HL-60/S4 treated with retinoic acid at 250 ng/mL for 4 days and 3 days (cell line): ENCODE data around the gene SLC29A3.

Source experiments
- in situ Hi-C: fragments of 300-500 bp; cut with MboI; formaldehyde crosslinking; loops from 2 replicates; pipeline ENCODE4 v1.7.0; 2022; ENCODE audit warnings: low sequenced_read_pairs

The SLC29A3 gene

DNA sequence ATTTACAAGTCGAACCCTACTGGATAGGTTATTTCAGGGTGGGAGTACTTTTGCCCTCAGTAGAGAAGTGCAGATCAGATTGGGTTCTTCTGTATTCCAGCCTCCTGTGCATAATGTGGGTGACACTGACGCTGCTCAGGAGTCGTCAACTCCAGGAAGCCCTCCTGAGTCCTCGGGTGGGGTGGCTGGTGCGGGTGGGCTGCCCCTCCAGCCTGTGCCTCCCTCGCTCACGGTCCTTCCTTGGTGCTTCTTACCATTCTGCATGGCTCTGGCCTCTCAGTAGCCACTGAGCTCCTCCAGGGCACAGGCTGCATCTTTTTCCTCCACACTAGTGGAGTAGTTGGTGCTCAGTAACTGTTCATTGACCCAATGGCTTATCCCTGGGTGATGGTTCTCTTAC lies 82.0 kb downstream of the SLC29A3 start:
- in situ Hi-C loops: loop anchor here (10.0 kb wide), 1 partner anchor 164 kb away; no protein-coding TSS in a partner anchor

DNA sequence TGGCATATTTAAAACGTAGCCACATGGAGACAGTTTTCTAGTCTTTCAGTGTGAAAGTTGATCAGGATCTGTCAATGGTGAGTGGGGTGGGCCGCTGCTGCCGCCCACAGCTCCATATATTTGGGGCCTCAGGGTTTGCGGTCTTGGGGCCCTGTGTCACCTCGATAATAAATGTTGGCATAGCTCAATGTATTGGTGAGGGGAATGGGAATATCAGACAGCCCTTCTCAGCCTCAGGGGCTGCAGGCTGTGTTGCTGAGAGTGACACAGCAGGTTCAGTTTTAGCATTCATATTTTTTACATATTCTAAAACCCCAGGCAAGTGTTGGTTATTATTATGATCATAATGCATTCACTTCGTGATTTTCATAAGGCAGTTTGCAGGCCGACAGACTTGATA lies 82.9 kb downstream of the SLC29A3 start:
- in situ Hi-C loops: loop anchor here (10.0 kb wide), 1 partner anchor 163 kb away; no protein-coding TSS in a partner anchor

DNA sequence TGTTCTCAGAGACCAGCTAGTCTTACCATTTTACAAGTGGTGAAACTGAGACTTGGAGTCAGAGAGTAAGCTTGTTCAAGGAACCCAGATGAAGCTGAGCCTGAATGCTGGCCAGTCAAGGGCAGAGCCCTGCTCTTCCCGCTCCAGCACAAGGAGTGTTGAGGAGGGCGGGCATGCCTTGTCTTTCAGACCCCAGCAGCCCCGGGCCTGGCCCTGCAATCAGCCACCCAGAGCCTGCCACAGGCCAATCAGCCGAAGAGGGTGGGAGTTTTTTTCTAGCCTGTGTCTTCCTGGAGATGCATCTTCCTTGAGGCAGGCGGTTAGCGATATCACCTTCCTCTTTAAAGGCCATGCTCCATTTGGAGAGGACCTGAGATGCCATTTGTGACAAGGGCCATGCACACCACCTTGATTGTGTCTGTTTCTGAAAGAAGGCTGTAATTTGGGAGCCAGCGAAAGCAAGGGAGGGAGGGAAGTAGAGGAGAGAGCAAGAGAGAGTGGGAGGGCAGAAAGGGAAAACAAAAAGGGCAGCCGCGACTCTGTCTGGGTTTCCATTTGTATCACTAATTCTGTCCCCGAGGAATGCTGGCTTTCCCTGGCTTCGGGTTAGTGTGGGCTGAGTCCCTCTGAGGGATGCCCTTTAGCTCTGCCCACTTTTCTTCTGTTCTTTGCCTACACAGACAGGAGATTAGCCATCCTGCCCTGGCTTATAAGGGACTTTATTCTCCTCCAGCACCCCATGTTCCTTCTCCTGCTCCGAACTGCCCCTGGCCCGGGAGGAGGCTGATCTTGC lies 85.6 kb downstream of the SLC29A3 start:
- in situ Hi-C loops: loop anchor here (10.0 kb wide), 1 partner anchor 160 kb away; no protein-coding TSS in a partner anchor

DNA sequence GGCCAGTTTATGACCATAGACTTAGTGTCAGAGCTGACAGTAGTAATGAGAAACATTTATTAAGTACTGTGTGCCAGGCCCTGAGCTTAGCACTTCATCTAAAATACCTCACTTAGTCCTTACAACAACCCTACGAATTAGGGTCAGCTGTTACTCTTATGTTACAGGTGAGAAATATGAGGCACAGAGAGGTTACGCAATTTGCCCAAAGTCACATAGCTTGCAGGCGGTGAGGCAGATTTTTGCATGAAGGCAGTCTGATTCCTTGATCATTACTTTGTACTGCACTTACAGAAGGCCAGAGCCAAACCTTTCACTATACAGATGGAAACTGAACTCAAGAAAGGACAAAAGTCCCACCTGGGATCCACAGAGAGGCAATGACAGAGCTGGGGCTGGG lies 87.8 kb downstream of the SLC29A3 start:
- in situ Hi-C loops: loop anchor here (10.0 kb wide), 1 partner anchor 158 kb away; no protein-coding TSS in a partner anchor

DNA sequence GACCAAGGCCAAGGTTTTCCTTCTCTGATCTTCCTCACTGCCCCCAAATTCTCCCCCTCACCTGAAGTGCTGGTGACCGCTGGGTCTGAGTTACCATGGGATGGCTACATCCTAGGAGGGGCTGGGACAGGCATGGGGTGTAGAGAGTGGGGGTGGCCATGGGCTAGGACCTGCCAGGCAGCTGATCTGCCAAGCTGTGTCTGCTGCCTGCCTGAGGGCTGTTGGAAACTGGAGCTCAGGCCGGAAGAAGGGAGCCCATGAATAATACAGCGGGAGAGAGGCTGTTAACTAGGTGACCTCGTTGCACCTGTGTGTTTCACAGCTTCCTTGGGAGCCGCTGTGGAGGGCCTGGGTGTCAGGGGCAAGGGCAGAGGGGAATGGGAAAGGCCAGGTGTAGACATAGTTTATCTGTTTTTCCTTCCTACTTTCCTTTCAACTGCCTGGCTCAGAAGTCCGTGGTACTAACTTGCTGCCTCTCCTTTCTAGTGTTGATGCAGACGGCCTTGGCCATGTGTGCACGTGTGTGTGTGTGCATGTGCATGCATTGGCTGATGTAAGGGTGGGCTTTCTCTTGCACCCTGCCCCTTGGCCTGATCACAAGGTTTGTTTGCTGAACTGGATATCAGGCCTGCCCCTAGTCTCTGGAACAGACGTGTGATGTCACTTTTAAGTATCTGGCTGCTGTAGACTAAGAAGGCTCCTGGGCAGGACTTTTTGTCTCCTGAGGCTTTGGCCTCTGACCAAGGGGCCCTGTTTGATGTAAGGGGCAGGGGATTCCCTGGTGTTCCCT lies 89.6 kb downstream of the SLC29A3 start:
- in situ Hi-C loops: loop anchor here (10.0 kb wide), 1 partner anchor 156 kb away; no protein-coding TSS in a partner anchor

DNA sequence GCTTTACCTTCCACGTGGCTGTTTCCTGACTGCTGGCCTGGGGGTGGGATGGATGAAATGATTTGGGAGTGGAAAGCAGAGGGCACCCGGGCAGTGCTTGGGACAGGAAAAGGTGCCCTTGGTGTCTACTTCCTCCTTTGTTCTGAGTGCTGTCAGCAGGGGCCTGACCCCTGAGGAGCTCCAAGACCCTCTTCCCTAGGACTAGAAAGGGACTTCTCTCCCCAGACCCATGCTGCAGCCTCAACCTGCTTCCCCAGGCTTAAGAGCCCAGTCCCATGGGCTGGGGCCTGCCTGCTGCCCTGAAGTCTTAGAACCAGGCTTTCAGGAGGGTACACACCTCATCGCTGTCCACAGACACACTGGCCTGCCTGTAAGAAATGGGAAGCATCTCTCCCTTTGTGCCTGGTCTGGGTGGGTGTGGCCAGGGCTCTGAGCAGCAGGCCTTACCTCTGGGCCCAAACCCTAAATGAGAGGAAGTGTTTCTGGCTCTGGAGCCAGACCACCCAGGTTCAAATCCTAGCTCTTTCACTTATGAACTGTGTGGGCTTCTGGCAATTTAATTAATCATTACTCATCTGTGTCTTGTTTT lies 90.6 kb downstream of the SLC29A3 start:
- in situ Hi-C loops: loop anchor here (10.0 kb wide), 1 partner anchor 155 kb away; no protein-coding TSS in a partner anchor
